T-helper 1 cell treated with Interleukin-12 subunit alpha and Interleukin-12 subunit beta and Interleukin-4 antibody, amounts not matched to agents 30 ng/mL and 1 ng/mL, for 36 hours (primary cell): ENCODE results near the gene P4HTM. TPM values are rescaled to one million over a fixed set of nuclear protein-coding genes. Genes with fewer than 3 reads are reported as not detected.

Source experiments
- intact Hi-C: fragments of 100-400 bp; cut with micrococcal nuclease; formaldehyde crosslinking; loops from one replicate; pipeline ENCODE4 v1.15.1; 2024
- total RNA-seq: library from RNA; stranded (reverse); gene quantifications from 2 replicates; pipeline ENCODE4 v1.2.3, GENCODE V29; 2022

P4HTM gene
- total RNA-seq, 1 donor from 2014 or later, result 48.9 TPM

DNA sequence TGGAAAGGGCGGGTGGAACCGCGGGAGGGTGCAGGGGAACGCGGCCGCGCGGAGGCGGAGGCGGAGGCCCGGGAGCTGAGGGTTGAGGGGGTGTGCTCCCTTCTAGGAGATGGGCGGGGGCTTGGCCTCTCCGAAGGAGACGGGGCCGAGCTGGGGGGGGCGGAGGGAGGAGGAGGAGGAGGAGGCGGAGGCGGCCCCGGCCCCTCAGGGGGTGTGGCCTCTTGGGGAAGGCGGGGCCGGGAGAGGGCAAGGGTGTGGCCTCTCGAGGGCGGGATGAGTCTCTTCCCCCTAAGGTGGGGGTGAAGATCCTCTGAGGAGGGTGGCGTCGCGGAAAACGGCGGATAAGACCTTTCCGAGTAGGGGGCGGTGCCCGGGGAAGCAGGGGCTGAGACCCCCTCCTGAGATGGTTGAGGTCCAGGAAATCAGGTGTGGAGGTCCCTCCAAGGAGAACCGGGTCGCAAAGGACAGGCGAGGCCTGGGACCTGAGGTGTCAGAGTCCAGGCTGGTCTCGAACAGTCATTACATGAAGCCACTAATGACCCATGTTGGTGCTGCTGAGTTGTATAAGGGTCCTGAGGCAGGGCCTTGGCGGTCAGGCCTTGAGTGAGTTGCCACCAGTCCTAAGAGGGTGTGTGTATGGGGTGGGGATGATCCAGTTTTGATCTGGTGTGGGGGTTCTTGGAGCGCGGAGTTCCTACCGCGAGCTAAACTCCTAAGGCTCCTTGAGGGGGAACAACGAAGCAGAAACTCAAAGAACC, 17.9 kb downstream of the P4HTM start:
- intact Hi-C loops, result loop anchor here (1.0 to 10.0 kb wide), 15 partner anchors 13 to 929 kb away; partner anchors contain the start of genes APEH, ARIH2, CELSR3 and IMPDH2

DNA sequence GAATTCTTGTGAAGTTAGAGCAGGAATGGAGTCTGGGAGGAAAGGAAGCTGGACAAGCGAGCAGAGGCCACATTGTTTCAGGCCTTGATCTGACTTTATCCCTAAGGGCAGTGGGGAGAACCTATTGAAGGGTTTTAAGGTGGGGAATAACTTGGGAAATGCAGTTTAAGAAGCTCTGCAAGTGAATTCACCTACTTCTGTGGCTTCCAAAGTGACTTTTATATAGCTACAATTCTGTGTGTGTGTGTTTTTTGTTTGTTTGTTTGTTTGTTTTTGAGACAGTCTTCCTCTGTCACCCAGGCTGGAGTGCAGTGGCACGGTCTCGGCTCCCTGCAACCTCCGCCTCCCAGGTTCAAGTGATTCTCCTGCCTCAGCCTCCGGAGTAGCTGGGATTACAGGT, 18.6 kb downstream of the P4HTM start:
- intact Hi-C loops, result loop anchor here (1.0 to 10.0 kb wide), 7 partner anchors 112 to 929 kb away; partner anchors contain the start of genes APEH, CELSR3, RHOA and TCTA

DNA sequence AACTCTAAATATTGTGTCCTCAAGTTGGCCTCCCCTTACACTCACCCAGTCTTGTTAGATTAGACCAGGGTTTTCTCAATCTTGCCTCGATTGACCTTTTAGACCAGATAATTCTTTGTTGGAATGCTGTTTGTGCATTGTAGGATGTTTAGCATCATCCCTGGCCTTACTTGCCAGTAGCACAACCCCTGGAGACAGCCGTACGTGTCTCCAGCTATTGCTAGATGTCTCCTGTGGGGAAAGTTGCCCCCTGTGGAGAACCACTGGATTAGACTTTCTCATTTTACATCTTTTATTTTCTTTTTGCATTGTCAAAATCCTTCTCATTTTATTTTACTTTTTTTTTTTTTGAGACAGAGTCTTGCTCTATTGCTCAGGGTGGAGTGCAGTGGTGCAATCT, 19.4 kb downstream of the P4HTM start:
- intact Hi-C loops, result loop anchor here (5.0 to 10.0 kb wide), 6 partner anchors 347 to 928 kb away; partner anchors contain the start of genes APEH, CELSR3, RHOA and TCTA

DNA sequence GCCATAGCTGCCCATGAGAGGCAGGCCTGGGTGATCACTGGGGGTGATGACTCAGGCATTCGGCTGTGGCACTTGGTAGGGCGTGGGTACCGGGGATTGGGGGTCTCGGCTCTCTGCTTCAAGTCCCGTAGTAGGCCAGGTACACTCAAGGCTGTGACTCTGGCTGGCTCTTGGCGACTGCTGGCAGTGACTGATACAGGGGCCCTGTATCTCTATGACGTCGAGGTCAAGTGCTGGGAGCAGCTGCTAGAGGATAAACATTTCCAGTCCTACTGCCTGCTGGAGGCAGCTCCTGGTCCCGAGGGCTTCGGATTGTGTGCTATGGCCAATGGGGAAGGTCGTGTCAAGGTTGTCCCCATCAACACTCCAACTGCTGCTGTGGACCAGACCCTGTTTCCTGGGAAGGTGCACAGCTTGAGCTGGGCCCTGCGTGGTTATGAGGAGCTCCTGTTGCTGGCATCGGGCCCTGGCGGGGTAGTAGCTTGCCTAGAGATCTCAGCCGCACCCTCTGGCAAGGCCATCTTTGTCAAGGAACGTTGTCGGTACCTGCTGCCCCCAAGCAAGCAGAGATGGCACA, 22.5 kb downstream of the P4HTM start:
- intact Hi-C loops, result no loop called here

DNA sequence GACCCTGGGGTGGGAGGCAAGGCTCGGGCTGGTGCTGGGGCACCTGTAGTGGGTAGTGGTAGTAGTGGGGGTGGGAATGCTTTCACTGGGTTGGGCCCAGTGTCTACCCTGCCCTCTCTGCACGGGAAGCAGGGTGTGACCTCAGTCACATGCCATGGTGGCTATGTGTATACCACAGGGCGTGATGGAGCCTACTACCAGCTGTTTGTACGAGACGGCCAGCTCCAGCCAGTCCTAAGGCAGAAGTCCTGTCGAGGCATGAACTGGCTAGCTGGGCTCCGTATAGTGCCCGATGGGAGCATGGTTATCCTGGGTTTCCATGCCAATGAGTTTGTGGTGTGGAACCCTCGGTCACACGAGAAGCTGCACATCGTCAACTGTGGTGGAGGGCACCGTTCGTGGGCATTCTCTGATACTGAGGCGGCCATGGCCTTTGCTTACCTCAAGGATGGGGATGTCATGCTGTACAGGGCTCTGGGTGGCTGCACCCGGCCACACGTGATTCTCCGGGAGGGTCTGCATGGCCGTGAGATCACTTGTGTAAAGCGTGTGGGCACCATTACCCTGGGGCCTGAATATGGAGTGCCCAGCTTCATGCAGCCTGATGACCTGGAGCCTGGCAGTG, 23.2 kb downstream of the P4HTM start:
- intact Hi-C loops, result no loop called here

DNA sequence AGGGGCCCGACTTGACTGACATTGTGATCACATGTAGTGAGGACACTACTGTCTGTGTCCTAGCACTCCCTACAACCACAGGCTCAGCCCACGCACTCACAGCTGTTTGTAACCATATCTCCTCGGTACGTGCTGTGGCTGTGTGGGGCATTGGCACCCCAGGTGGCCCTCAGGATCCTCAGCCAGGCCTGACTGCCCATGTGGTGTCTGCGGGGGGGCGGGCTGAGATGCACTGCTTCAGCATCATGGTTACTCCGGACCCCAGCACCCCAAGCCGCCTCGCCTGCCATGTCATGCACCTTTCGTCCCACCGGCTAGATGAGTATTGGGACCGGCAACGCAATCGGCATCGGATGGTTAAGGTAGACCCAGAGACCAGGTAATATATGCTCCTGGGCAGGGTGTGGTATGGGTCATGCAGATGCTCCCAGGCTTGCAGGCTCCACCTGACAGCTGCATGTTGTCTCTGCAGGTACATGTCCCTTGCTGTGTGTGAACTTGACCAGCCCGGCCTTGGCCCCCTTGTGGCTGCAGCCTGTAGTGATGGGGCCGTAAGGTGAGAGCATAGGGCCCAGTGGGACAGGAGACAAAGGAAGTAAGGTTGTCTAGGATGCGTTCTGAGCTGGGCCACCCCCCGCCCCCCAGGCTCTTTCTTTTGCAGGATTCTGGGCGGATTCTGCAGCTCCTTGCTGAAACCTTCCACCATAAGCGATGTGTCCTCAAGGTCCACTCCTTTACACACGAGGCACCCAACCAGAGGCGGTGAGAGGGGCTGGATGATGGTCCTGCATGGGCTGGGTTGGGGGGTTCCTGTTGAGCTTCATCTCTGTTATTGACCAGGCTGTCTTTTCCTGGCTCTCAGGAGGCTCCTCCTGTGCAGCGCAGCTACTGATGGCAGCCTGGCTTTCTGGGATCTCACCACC, 24.0 kb downstream of the P4HTM start:
- intact Hi-C loops, result loop anchor here (1.0 kb wide), 1 partner anchor 26 kb away; no protein-coding TSS in a partner anchor

DNA sequence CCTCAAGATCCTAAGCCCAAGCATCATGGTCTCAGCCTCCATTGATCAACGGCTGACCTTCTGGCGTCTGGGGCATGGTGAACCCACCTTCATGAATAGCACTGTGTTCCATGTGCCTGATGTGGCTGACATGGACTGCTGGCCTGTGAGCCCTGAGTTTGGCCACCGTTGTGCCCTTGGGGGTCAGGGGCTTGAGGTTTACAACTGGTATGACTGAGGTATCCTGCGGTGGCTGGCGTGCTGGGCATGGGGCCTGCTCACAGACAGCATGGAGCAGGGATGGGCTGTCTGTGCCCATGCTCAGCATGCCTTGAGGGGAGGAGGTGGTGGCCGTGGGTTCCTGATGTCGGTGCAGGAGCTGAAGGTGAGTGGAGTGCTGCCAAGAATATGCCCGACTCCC, 25.0 kb downstream of the P4HTM start:
- intact Hi-C loops, result no loop called here

DNA sequence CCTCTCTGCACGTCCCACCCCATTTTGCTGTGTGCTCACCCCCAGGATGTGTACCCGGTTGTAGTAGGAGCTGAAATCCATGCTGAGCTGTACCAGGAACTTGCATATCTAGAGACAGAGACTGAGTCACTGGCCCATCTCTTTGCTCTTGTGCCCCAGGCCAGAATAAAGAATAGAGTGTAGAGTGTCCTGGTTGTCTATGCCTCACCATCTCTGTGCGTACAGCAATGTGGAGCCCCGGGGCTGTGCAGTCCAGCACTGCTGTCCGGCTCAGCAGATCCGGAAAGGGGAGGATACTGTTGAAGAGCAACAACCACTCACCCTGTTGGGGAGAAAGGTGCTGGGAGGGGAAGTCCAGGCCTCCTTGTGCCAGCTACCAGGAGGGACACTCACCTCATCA, 25.7 kb downstream of the P4HTM start:
- intact Hi-C loops, result no loop called here

DNA sequence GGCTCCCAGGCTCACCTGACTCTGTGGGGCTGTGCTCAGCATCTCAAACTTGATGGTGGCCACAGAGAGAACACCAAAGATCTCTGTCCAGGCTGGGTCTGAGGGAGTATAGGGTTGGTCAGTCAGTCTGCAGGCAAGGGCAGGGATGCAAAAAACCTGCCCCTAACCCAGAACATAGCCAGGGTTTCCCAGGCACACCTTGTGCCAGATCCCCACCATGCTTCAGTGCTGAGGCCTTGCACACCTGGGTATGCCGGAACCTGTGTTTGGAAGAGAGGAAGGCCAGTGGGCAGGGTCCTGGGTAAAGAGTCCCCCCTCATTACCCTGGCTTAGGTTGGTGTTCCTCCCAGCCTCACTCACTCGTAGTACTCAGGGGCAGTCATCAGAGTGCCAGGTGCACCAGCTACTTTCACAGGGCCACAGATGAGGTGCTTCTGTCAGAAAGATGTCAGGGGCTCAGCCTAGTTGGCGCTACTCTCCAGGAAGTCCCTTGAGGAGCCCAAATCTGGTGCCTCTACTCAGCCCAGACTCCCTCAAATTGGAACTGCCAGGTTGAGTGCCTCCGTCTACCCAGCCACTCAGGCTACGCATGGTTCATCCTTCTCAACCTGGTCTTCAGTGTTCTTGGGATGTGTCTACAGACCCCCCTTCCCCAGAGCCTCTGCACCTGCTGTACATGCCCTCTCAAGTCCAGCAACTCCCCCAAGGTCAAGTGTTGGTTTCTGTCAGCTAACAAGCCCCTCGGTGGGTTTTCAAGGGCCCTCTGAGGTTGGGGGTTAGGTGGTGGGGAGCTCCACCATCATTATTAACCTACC, 26.6 kb downstream of the P4HTM start:
- intact Hi-C loops, result no loop called here

DNA sequence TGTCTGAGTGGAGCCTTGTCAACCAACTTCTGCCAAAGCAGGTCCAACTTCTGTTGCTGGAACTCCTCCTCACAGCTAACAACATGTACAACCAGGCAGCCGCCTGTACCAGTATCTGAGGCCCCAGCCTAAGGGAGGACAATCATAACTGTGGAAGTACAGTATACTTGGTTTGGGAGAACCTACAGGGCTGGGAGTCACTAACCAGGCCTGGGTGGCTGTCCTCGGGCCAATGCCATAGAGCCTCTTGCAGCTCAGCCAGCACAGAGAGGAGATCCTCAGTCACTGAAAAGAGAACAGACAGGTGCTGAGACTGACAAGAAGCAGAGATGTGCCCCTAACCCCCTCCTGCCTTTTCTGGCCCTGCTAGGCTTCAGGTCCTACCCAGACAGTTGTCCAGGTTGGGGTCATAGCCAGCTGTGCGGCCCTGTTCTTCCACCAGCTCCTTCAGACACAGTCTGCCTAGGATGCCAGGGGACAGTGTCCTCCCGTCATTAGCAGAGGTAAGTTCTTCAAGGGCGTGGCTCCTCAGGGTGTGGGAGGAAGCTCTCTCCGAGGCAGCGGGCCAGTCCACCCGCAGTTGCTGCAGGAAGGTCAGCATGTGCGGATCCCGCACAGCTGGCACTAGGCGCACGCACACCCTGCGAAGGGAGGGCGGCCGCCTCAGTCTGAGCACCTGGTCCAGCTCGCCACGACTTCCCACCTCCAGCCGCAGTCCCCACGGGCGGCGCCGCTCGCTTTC, 27.4 kb downstream of the P4HTM start:
- intact Hi-C loops, result no loop called here

DNA sequence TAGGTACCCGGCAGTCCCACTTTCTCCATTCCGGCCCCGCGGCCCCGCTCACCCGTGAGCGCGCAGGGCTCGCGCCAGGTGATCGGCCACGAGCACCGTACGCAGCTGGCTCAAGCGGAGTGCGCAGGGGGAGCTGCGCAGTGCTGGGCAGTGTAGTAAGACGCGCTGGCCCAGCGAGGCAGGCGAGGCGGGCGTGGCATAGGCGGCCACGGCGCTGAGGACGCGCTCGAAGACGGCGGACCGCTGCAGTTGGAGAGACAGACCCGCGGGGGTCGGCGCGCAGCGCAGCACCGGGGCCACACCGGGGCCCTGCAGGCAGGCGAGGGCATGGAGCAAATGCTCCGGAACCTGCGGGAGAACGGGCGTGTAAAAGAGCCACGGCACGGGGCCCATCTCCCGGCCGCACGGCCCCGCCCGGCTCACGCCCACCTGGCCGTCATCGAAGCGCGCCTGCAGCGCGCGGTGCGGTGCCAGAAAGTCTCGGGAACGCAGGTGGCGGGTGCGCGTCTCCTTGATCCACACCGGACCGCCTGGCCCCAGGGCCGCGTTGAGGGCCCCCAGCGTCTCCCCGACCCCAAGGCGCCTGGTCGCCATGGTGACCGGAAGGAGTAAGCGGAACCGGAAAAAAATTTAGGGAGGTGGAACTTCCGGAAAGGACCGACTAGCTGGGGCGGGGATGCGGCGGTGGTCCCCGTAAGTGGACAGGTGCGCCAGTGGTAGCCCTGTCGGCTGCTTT, 28.1 kb downstream of the P4HTM start, which contains the start of gene DALRD3:
DALRD3 (minus strand) TSS at position 610 of the 736 bp plus-strand sequence; CDS start at position 594, 16 bp downstream.
- intact Hi-C loops, result no loop called here

DNA sequence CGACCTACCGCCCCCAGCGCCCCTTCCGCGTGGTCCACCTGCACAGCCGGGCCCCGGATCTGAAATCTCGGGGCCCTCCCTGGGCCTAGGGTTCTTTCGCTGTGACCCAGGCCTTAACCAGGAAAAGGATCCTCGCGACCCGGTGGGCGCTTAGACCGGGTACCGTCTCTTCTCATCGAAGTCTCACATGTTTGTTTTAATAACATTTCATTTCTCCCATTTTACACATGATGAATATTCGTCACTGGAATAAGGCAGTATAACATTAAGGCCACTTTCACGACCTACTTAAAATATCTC, 28.6 kb downstream of the P4HTM start:
- intact Hi-C loops, result no loop called here

DNA sequence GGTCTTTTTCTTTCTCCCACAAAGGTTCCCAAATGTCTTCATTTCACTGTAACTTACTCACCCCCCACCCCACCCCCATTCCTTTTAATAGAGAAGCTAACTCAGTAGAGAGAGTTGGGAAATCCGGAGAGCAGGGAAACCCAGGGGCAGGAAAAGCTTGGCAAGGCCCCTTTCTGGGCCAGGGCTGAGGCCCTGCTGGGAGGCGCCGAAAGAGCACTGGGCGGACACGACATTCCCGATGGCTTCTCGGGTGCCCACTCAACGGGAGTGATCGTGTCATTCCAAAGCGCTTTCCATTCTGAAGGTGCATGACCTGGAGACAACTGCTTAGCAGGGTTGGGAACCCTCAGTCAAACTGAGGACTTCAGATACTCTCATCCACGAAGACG, 29.9 kb downstream of the P4HTM start:
- intact Hi-C loops, result loop anchor here (2.0 to 10.0 kb wide), 5 partner anchors 121 to 1275 kb away; partner anchors contain the start of genes CDC25A, GMPPB, HYAL3 and IFRD2

DNA sequence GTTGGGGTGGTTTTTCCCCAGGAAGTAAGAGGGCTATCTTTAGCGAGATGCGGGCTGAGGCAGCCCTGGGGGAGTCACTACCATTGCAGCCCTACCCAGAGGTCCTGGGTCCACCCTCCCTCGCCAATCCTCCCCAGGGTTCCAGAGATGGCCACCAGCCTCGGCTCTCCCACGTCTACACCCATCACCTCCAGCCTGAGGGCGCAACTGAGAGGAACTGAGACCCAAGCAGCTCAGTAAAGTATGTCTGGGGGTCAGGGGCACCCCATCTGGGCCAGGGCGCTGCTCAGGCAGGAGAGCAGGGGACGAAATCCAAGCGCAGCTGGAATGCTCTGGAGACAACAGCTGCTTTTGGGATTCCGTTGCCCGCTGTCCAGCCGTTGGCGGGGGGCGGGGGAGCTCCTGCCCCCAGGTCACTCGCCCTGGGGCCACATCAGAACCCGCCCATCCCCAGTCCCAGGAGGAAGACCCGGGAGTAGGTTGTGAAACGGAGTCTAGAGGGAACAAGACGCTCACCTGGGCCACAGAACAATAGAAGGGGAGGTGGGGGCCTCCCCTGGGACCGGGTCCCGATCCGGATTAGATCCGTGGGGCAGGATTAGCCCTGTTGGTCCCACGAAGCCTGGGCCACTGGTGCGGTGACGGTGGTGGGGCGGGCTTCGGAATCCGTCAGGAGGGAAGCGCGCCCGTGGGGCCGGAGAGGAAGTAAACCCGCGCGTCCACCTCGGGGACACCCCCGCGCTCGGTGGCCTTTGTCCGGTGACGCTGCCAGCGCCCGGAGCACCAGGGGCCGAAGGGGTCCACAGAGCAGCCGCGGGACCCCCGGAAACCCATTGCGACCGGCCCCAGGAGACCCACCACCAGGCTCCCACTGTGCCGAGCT, 30.5 kb downstream of the P4HTM start:
- intact Hi-C loops, result loop anchor here (1.0 to 10.0 kb wide), 15 partner anchors 9 to 1274 kb away; partner anchors contain the start of genes ARIH2, CCDC71, CDC25A and GMPPB

DNA sequence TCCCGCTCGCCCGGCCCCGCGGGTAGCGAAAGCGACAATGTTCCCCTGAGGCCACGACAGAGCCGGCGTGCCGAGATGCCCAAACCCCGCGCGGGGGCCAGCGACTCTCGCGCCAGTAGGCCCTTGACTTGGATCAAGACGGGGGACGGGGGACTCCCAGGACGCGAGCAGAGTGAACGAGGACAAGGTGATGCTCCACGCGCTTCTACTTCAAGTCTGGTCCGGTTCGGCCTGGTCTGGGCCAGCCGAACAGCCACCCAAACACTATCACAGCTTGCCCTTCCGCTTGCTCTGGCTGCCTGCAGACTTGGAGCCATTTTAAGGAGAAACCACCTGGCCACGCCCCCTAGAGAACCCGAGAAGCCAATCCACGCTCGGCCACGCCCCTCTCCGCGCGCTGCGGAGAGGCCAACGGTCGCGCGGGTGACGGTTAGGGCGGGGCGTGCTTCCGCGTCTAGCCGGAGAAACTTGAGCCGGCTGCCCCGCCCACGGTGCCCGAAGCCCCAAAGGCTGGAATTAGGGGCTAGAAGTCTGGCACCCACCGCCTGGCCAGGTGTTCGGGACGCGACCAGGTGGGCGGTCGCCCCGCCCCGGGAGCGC, 31.3 kb downstream of the P4HTM start:
- intact Hi-C loops, result loop anchor here (1.0 to 10.0 kb wide), 15 partner anchors 8 to 1273 kb away; partner anchors contain the start of genes ARIH2, CCDC71, CDC25A and GMPPB

DNA sequence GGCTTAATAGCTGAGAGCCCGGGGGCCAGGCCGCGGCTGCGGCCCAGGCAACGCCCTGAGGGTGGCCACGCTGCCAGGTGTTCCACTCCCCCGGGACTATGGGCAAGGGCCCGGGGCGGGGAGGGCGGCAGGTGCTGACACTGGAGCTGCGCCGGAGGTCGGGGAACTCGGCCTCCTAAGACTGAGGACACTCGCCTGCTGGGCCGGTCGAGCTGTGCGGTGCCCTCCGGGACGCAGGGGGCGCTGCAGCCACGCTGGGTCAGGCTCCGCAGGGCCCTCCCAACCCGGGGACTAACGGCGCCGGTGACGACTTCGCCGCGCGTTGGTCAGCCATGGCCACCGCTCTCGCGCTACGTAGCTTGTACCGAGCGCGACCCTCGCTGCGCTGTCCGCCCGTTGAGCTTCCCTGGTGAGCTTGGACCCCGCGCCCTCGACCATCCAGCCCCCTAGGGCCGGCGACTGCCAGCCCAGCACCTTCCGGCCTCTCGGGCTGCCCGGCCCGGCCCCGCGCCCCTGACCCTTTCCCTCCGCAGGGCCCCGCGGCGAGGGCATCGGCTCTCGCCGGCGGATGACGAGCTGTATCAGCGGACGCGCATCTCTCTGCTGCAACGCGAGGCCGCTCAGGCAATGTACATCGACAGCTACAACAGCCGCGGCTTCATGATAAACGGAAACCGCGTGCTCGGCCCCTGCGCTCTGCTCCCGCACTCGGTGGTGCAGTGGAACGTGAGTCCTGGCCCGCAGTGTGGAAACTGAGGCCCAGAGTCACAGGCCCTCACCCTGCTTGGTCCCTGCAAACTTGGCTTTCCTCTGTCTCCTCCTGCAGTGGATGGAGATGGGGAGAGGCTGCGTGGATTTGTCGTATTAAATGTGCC, 32.0 kb downstream of the P4HTM start, which contains the start of gene NDUFAF3:
NDUFAF3 (plus strand) TSS at position 309 of the 875 bp plus-strand sequence; CDS start at position 333, 24 bp downstream.
- intact Hi-C loops, result loop anchor here (1.0 to 10.0 kb wide), 15 partner anchors 7 to 1273 kb away; partner anchors contain the start of genes ARIH2, CCDC71, CDC25A and GMPPB
